SK-N-SH treated with all-trans-retinoic acid at 6 μM for 48 hours (cell line): ENCODE results near the gene LMAN1.

Experiments used
- ATAC-seq: fragments of 200-7000 bp; cut with Tn5 transposase; 3 replicates; pipeline ENCODE4 v1.9.1; 2020; ENCODE audit warnings: mild to moderate bottlenecking, moderate library complexity
- ARNTL ChIP-seq: fragments of 450-650 bp; formaldehyde crosslinking; IDR thresholded peaks from 2 replicates; pipeline ENCODE4 v1.5.0; 2020; ENCODE audit warnings: low read depth, mild to moderate bottlenecking, moderate library complexity, borderline replicate concordance
- CREB5 ChIP-seq: fragments of 250-450 bp; sonication (Bioruptor Pico); IDR thresholded peaks from 2 replicates; pipeline ENCODE4 v1.5.1; 2020; ENCODE audit warnings: low read depth, mild to moderate bottlenecking, moderate library complexity
- CSDC2 ChIP-seq: fragments of 250-450 bp; sonication (Bioruptor Pico); IDR thresholded peaks from 2 replicates; pipeline ENCODE4 v1.5.0; 2020; ENCODE audit warnings: mild to moderate bottlenecking, moderate library complexity
- CSRNP3 ChIP-seq: fragments of 250-450 bp; sonication (Bioruptor Pico); IDR thresholded peaks from 2 replicates; pipeline ENCODE4 v1.5.1; 2021; ENCODE audit warnings: mild to moderate bottlenecking, moderate library complexity
- ESRRG ChIP-seq: fragments of 250-450 bp; sonication (Bioruptor Pico); IDR thresholded peaks from 2 replicates; pipeline ENCODE4 v1.6.1; 2021; ENCODE audit warnings: mild to moderate bottlenecking
- ISL1 ChIP-seq: fragments of 250-450 bp; sonication (Bioruptor Pico); IDR thresholded peaks from 2 replicates; pipeline ENCODE4 v2.1.2; 2022; ENCODE audit warnings: mild to moderate bottlenecking, moderate library complexity
- OSR1 ChIP-seq: fragments of 250-450 bp; sonication (Bioruptor Pico); IDR thresholded peaks from 2 replicates; pipeline ENCODE4 v1.8.0; 2022; ENCODE audit warnings: moderate library complexity, mild to moderate bottlenecking, inconsistent platforms
- PPARA ChIP-seq: fragments of 250-450 bp; sonication (Bioruptor Pico); IDR thresholded peaks from 2 replicates; pipeline ENCODE4 v1.5.0; 2020; ENCODE audit warnings: mild to moderate bottlenecking, borderline replicate concordance
- RARB ChIP-seq: fragments of 250-450 bp; sonication (Bioruptor Pico); IDR thresholded peaks from 2 replicates; pipeline ENCODE4 v1.8.0; 2021; ENCODE audit warnings: mild to moderate bottlenecking, moderate library complexity
- TCF4 ChIP-seq: fragments of 250-450 bp; sonication (Bioruptor Pico); IDR thresholded peaks from 2 replicates; pipeline ENCODE4 v1.8.0; 2021; ENCODE audit warnings: mild to moderate bottlenecking, moderate library complexity, borderline replicate concordance
- TSHZ2 ChIP-seq: fragments of 250-450 bp; sonication (Bioruptor Pico); IDR thresholded peaks from 2 replicates; pipeline ENCODE4 v1.5.0; 2020; ENCODE audit warnings: mild to moderate bottlenecking, moderate library complexity
- ZC3H10 ChIP-seq: fragments of 250-450 bp; sonication (Bioruptor Pico); IDR thresholded peaks from 2 replicates; pipeline ENCODE4 v1.5.1; 2021; ENCODE audit warnings: mild to moderate bottlenecking, moderate library complexity
- ZFP3 ChIP-seq: fragments of 250-450 bp; sonication (Bioruptor Pico); IDR thresholded peaks from 2 replicates; pipeline ENCODE4 v1.5.0; 2020; ENCODE audit warnings: mild to moderate bottlenecking, moderate library complexity
- ZFP30 ChIP-seq: fragments of 450-650 bp; formaldehyde crosslinking; IDR thresholded peaks from 2 replicates; pipeline ENCODE4 v1.5.0; 2022; ENCODE audit warnings: mild to moderate bottlenecking, moderate library complexity
- ZNF70 ChIP-seq: fragments of 450-650 bp; formaldehyde crosslinking; IDR thresholded peaks from 2 replicates; pipeline ENCODE4 v1.5.0; 2020; ENCODE audit warnings: mild to moderate bottlenecking, moderate library complexity
- TF ChIP-seq, protein P1 (sequence below): fragments of 250-450 bp; sonication (Bioruptor Pico); IDR thresholded peaks from 2 replicates; pipeline ENCODE4 v1.8.0; 2020; ENCODE audit warnings: mild to moderate bottlenecking, moderate library complexity, borderline replicate concordance
- TF ChIP-seq, protein P2 (sequence below): fragments of 250-450 bp; sonication (Bioruptor Pico); IDR thresholded peaks from 2 replicates; pipeline ENCODE4 v1.8.0; 2021; ENCODE audit warnings: low read depth, mild to moderate bottlenecking, moderate library complexity, borderline replicate concordance

Gene LMAN1

DNA sequence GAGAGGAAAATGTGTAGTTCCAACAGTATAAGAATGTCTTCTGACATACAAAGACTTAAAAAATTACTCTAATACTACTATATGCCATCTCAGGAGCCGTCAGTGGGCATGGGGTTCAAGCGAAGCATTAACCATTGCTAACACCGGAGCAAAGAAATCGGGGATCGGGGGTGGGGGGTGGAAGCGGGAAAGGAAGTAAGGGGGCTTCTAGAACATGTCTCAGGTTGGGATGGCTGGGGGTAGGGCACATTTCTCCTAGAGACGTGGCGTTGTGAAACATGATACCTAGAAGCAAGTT is 702 bp downstream of the LMAN1 start (continued):
- no peak for TF ChIP-seq CSRNP3 (CRISPR knock-in tag)
- TF ChIP-seq, protein P1, sequence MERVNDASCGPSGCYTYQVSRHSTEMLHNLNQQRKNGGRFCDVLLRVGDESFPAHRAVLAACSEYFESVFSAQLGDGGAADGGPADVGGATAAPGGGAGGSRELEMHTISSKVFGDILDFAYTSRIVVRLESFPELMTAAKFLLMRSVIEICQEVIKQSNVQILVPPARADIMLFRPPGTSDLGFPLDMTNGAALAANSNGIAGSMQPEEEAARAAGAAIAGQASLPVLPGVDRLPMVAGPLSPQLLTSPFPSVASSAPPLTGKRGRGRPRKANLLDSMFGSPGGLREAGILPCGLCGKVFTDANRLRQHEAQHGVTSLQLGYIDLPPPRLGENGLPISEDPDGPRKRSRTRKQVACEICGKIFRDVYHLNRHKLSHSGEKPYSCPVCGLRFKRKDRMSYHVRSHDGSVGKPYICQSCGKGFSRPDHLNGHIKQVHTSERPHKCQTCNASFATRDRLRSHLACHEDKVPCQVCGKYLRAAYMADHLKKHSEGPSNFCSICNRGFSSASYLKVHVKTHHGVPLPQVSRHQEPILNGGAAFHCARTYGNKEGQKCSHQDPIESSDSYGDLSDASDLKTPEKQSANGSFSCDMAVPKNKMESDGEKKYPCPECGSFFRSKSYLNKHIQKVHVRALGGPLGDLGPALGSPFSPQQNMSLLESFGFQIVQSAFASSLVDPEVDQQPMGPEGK = no peak
- no peak for TF ChIP-seq ZFP30 (CRISPR knock-in tag)
- TF ChIP-seq ZC3H10 (CRISPR knock-in tag) = no peak
- TF ChIP-seq ZFP3 (CRISPR knock-in tag) = no peak
- TF ChIP-seq, all 23 proteins: peak for 0

- no peak for TF ChIP-seq TCF4 (CRISPR knock-in tag)
- no peak for TF ChIP-seq CSDC2
- TF ChIP-seq RARB (CRISPR knock-in tag) = no peak
- no peak for TF ChIP-seq TSHZ2 (CRISPR knock-in tag)
- TF ChIP-seq CSRNP3 (CRISPR knock-in tag) = no peak
- no peak for TF ChIP-seq OSR1 (CRISPR knock-in tag)
- TF ChIP-seq CREB5 (CRISPR knock-in tag) = no peak
- TF ChIP-seq ESRRG (CRISPR knock-in tag) = no peak
- TF ChIP-seq ARNTL (CRISPR knock-in tag) = no peak
- TF ChIP-seq ZNF70 = no peak
- no peak for TF ChIP-seq ISL1 (CRISPR knock-in tag)
- no peak for TF ChIP-seq ZFP3 (CRISPR knock-in tag)
- TF ChIP-seq PPARA = no peak
- TF ChIP-seq, protein P2, sequence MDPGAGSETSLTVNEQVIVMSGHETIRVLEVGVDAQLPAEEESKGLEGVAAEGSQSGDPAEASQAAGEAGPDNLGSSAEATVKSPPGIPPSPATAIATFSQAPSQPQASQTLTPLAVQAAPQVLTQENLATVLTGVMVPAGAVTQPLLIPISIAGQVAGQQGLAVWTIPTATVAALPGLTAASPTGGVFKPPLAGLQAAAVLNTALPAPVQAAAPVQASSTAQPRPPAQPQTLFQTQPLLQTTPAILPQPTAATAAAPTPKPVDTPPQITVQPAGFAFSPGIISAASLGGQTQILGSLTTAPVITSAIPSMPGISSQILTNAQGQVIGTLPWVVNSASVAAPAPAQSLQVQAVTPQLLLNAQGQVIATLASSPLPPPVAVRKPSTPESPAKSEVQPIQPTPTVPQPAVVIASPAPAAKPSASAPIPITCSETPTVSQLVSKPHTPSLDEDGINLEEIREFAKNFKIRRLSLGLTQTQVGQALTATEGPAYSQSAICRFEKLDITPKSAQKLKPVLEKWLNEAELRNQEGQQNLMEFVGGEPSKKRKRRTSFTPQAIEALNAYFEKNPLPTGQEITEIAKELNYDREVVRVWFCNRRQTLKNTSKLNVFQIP = no peak
- TF ChIP-seq, all 23 proteins: peak for 0
- ATAC-seq = peak; percentile 12; the same call in 1 of the 3 replicates
Observed at GRCh38 chr18:59357928-59358327, 1.1 kb downstream of the LMAN1 start.

DNA sequence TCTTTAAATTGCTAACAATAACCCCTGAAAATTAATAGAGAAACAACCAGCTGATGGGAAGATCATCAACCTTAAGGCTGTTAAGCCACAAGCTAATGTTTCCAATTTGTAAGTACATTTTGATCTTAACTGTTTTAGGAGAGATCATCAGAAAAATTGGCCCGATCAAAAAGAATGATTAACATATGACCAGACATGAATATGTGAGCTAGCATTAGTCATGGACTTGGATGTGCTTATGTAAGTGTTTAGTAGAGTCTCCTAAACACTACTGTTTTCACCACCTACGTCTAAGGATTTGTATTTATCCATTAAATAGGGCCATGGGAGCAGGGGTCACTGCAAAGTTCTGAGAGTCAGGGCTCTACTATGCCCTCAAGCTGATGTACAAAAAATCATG is 4.3 kb downstream of the LMAN1 start:
- TF ChIP-seq TSHZ2 (CRISPR knock-in tag) (no peak), ARNTL (CRISPR knock-in tag) (no peak), ESRRG (CRISPR knock-in tag) (no peak)
- no peak for ATAC-seq
